ELF-1 (cell line): ENCODE data around the gene RSBN1L.
"Not testable (repeated sequence)": the region's sequence is repeated elsewhere in the genome, so short reads cannot be mapped to it uniquely, and the experiment has no call there.

ENCODE experiments used
- DNase-seq: peaks from one replicate; pipeline ENCODE4 v3.0.0-alpha.2; 2016; ENCODE audit warnings: low read depth, low spot score

The RSBN1L gene

GRCh38 chr7:77696057-77696642 is at the start of gene RSBN1L:
RSBN1L (plus strand) TSS chr7:77696459; CDS start chr7:77696470, 11 bp downstream.
- DNase-seq, result peak; percentile 98

GRCh38 chr7:77648742-77649338 is 47.4 kb upstream of the RSBN1L start:
- DNase-seq, result no peak

GRCh38 chr7:77649716-77650349 is 46.4 kb upstream of the RSBN1L start:
- DNase-seq, result no peak

- DNase-seq, result no peak
Observed at GRCh38 chr7:77651575-77652162, 44.6 kb upstream of the RSBN1L start.

- DNase-seq, result not testable (repeated sequence)
Observed at GRCh38 chr7:77652826-77653225, 43.4 kb upstream of the RSBN1L start.

- no peak for DNase-seq
Observed at GRCh38 chr7:77653572-77653971, 42.7 kb upstream of the RSBN1L start.

GRCh38 chr7:77655356-77655755 is 40.9 kb upstream of the RSBN1L start:
- DNase-seq, result no peak

- DNase-seq, result no peak
Observed at GRCh38 chr7:77655836-77656455, 40.3 kb upstream of the RSBN1L start.

GRCh38 chr7:77657427-77658224 is 38.6 kb upstream of the RSBN1L start:
- no peak for DNase-seq

GRCh38 chr7:77658928-77659327 is 37.3 kb upstream of the RSBN1L start:
- no peak for DNase-seq

- no peak for DNase-seq
Observed at GRCh38 chr7:77661816-77662215, 34.4 kb upstream of the RSBN1L start.

GRCh38 chr7:77662869-77663268 is 33.4 kb upstream of the RSBN1L start:
- no peak for DNase-seq

- no peak for DNase-seq
Observed at GRCh38 chr7:77664715-77665114, 31.5 kb upstream of the RSBN1L start.

GRCh38 chr7:77665161-77665560 is 31.1 kb upstream of the RSBN1L start:
- no peak for DNase-seq

GRCh38 chr7:77667459-77668086 is 28.7 kb upstream of the RSBN1L start:
- DNase-seq, result no peak

- no peak for DNase-seq
Observed at GRCh38 chr7:77674878-77675277, 21.4 kb upstream of the RSBN1L start.

- no peak for DNase-seq
Observed at GRCh38 chr7:77679608-77680007, 16.7 kb upstream of the RSBN1L start.

- DNase-seq, result no peak
Observed at GRCh38 chr7:77680266-77680665, 16.0 kb upstream of the RSBN1L start.

- DNase-seq, result peak; percentile 87
Observed at GRCh38 chr7:77684030-77684429, 12.2 kb upstream of the RSBN1L start.

- no peak for DNase-seq
Observed at GRCh38 chr7:77685233-77685632, 11.0 kb upstream of the RSBN1L start.

- DNase-seq, result no peak
Observed at GRCh38 chr7:77687100-77687746, 9.0 kb upstream of the RSBN1L start.
